CD14-positive monocyte (primary cell): ENCODE results near the gene PDE8B. TPM values are rescaled to one million over a fixed set of nuclear protein-coding genes. Genes with fewer than 3 reads are reported as not detected.

Experiments used
- DNase-seq, 3 donors: peaks; one replicate each; pipeline ENCODE4 v3.0.0-alpha.2; 2011 to 2022
- H2AFZ ChIP-seq: 2 replicates; pipeline ENCODE4 v1.6.0; 2012; ENCODE audit warnings: mild to moderate bottlenecking, low read depth, low read length, inconsistent platforms; ENCODE audit not compliant: insufficient read depth, poor library complexity, severe bottlenecking
- H3K27ac ChIP-seq, 2 donors: 1 replicate in 1 of 2; 2 replicates in 1 of 2; pipeline ENCODE4 v1.5.1; 2012 to 2013; ENCODE audit warnings: low read length in 2 of 2, control low read depth in 1 of 2, inconsistent platforms in 1 of 2, low read depth in 1 of 2, mild to moderate bottlenecking in 1 of 2
- H3K27me3 ChIP-seq, 2 donors: one replicate each; pipeline versions ENCODE4 v1.6.0 to v1.6.1; 2011 to 2013; ENCODE audit warnings: low read length in 2 of 2; ENCODE audit not compliant: control insufficient read depth in 2 of 2, insufficient read depth in 2 of 2
- H3K36me3 ChIP-seq, 2 donors: replicated peaks in 1 of 2; 1 replicate in 1 of 2; 2 replicates in 1 of 2; pipeline versions ENCODE4 v1.5.1 to v1.6.1; 2012 to 2013; ENCODE audit warnings: low read length in 2 of 2, control low read depth in 1 of 2, inconsistent platforms in 1 of 2, mild to moderate bottlenecking in 1 of 2; ENCODE audit not compliant: insufficient read depth in 2 of 2, control insufficient read depth in 1 of 2
- H3K4me1 ChIP-seq, 2 donors: 1 replicate in 1 of 2; 2 replicates in 1 of 2; pipeline versions ENCODE4 v1.5.1 to v1.6.1; 2012 to 2013; ENCODE audit warnings: low read length in 2 of 2, control low read depth in 1 of 2, inconsistent platforms in 1 of 2, mild to moderate bottlenecking in 1 of 2, moderate library complexity in 1 of 2; ENCODE audit not compliant: insufficient read depth in 2 of 2, control insufficient read depth in 1 of 2
- H3K4me2 ChIP-seq: replicated peaks from 2 replicates; pipeline ENCODE3; 2012; ENCODE audit warnings: low read length, moderate library complexity, mild to moderate bottlenecking; ENCODE audit not compliant: poor library complexity, severe bottlenecking; ENCODE audit errors: extremely low read depth
- H3K4me3 ChIP-seq, 3 experiments: fragments of 200-600 bp in 1 of 3; sonication (generic) in 1 of 3; replicated peaks in 1 of 3; 1 replicate in 2 of 3; 2 replicates in 1 of 3; pipeline ENCODE4 v1.5.1; 2011 to 2013; ENCODE audit warnings: low read length in 3 of 3, mild to moderate bottlenecking in 3 of 3, control low read depth in 2 of 3, low read depth in 2 of 3, inconsistent platforms in 1 of 3, moderate library complexity in 1 of 3
- H3K79me2 ChIP-seq: 2 replicates; pipeline ENCODE4 v1.6.0; 2012; ENCODE audit warnings: mild to moderate bottlenecking, control low read depth, inconsistent platforms, low read length, moderate library complexity; ENCODE audit not compliant: insufficient read depth
- H3K9ac ChIP-seq: 2 replicates; pipeline ENCODE4 v1.6.0; 2017; ENCODE audit warnings: low read length, mild to moderate bottlenecking; ENCODE audit not compliant: insufficient read depth, poor library complexity, severe bottlenecking
- H3K9me3 ChIP-seq, 2 donors: replicated peaks in 1 of 2; 1 replicate in 1 of 2; 2 replicates in 1 of 2; pipeline versions ENCODE4 v1.5.1 to v1.6.1; 2012 to 2013; ENCODE audit warnings: low read length in 2 of 2, control low read depth in 1 of 2; ENCODE audit not compliant: control insufficient read depth in 1 of 2, insufficient read depth in 1 of 2
- H4K20me1 ChIP-seq: 2 replicates; pipeline ENCODE4 v1.6.0; 2012; ENCODE audit warnings: mild to moderate bottlenecking, low read length, control low read depth, moderate library complexity; ENCODE audit not compliant: insufficient read depth
- H3K27ac Mint-ChIP-seq, 7 donors: one replicate each; pipeline ENCODE4 v1.8.0; 2020; ENCODE audit warnings: mild to moderate bottlenecking in 7 of 7, mixed read lengths in 7 of 7, moderate library complexity in 6 of 7, inconsistent platforms in 2 of 7
- H3K27me3 Mint-ChIP-seq, 3 donors: one replicate each; pipeline ENCODE4 v1.8.0; 2021 to 2022; ENCODE audit warnings: low read depth in 3 of 3, mild to moderate bottlenecking in 3 of 3, mixed read lengths in 3 of 3, moderate library complexity in 3 of 3, inconsistent platforms in 1 of 3
- H3K36me3 Mint-ChIP-seq, 2 donors: one replicate each; pipeline ENCODE4 v1.8.0; 2020; ENCODE audit warnings: mixed read lengths in 2 of 2, inconsistent platforms in 1 of 2, mild to moderate bottlenecking in 1 of 2
- H3K4me1 Mint-ChIP-seq: one replicate; pipeline ENCODE4 v1.8.0; 2020; ENCODE audit warnings: mild to moderate bottlenecking, mixed read lengths
- H3K4me3 Mint-ChIP-seq, 2 donors: one replicate each; pipeline ENCODE4 v1.8.0; 2020; ENCODE audit warnings: mild to moderate bottlenecking in 2 of 2, mixed read lengths in 2 of 2, moderate library complexity in 1 of 2
- H3K9me3 Mint-ChIP-seq, 7 donors: one replicate each; pipeline ENCODE4 v1.8.0; 2020 to 2022; ENCODE audit warnings: mixed read lengths in 7 of 7, mild to moderate bottlenecking in 6 of 7, moderate library complexity in 6 of 7, inconsistent platforms in 2 of 7
- CTCF ChIP-seq: fragments of 200-600 bp; IDR thresholded peaks from one replicate; pipeline ENCODE4 v1.8.0; 2022; ENCODE audit warnings: antibody characterized with exemption, mild to moderate bottlenecking
- WGBS: methylation state at CpG from one replicate; pipeline ENCODE4 v1.1.5; 2013; ENCODE audit warnings: missing lambda C conversion rate; ENCODE audit not compliant: insufficient coverage; 5-methylcytosine and 5-hydroxymethylcytosine counted together
- intact Hi-C, 2 donors: fragments of 100-400 bp; cut with micrococcal nuclease; formaldehyde crosslinking; loops; one replicate each; pipeline versions ENCODE4 v1.15.0 to v1.15.1; 2023
- polyA plus RNA-seq, 3 donors: library from polyadenylated mRNA; depleted of rRNA in 1 of 3; unstranded in 2 of 3; stranded (reverse) in 1 of 3; fragments of 300-500 nt in 2 of 3; fragments of >200 nt in 1 of 3; fragmentation: Illumina TruSeq in 2 of 3; gene quantifications; 1 replicate in 2 of 3; 2 replicates in 1 of 3; pipeline ENCODE4 v1.2.3, GENCODE V29; 2012 to 2021

Gene PDE8B
- polyA plus RNA-seq, 3 donors, result 0.11 to 0.61 (median 0.29) TPM

DNA sequence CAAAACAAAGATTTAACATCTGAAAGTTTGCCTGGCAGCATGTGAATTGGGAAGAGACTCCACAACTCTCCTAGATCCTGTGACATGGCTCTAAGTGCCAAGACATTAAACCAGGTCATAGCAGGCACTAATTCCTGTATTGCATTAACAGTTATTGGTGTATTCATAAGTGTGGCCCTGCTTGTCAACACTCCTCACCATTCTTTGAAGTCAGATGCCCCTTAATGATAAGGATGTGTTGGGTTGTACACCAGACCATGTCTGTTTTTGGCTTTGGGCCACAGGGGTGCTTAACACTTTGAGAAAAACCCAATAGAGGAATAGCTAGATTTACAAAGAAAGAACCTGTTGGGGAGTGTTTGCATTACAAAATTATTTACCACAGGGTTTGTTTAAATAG, 43.4 kb upstream of the PDE8B start:
- Mint-ChIP-seq H3K4me1 (peaks cover 3% of the 10 kb centered on the region), H3K9me3 (peaks cover 0 to 3% (median 0%) of the 10 kb centered on the region in 7 donors), H3K36me3 (no peaks in the 10 kb centered on the region), H3K27ac (no peak overlapping the region), H3K4me3 (no peak overlapping the region), H3K27me3 (peaks cover 0 to 10% (median 6%) of the 10 kb centered on the region in 3 donors)
- no peak for DNase-seq
- no peaks in the 10 kb centered on the region for H3K9me3 ChIP-seq
- no peak overlapping the region for H3K4me2 ChIP-seq
- no peak overlapping the region for H3K4me3 ChIP-seq
- H4K20me1 ChIP-seq, result no peaks in the 10 kb centered on the region
- intact Hi-C loops, result no loop called here
- H3K79me2 ChIP-seq, result no peaks in the 10 kb centered on the region
- no peaks in the 10 kb centered on the region for H3K27me3 ChIP-seq
- no peak overlapping the region for H3K27ac ChIP-seq
- no peak overlapping the region for H3K9ac ChIP-seq
- H3K36me3 ChIP-seq, result no peaks in the 10 kb centered on the region
- no peak overlapping the region for H2AFZ ChIP-seq
- no peaks in the 10 kb centered on the region for H3K4me1 ChIP-seq
- TF ChIP-seq CTCF, result no peak

DNA sequence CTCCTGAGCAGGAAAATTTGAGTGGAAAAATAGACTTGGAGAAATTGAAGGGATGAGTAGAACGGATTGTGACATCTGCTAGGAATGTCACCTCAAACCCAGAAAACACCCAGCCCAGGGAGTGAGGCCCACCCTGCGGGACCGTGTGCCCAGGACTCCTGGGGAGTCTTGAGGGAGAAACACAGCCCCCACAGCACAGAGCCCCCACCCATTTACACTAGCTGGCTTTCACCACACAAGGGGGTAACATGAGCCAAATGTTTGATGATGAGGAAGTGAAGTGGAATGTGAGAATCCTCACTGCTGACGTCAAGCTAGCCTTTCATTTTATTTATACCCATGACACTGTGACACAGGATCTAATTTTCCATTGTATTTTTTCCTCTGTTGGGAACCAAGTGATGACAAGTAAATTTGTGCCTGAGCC, 42.8 kb upstream of the PDE8B start:
- H3K4me1 Mint-ChIP-seq, result peaks cover 3% of the 10 kb centered on the region
- DNase-seq, result no peak
- Histone ChIP-seq H3K9ac (no peak overlapping the region), H3K27me3 (no peaks in the 10 kb centered on the region), H2AFZ (no peak overlapping the region), H3K79me2 (no peaks in the 10 kb centered on the region), H3K4me3 (no peak overlapping the region), H4K20me1 (no peaks in the 10 kb centered on the region), H3K9me3 (no peaks in the 10 kb centered on the region), H3K4me2 (no peak overlapping the region), H3K27ac (no peak overlapping the region), H3K4me1 (no peaks in the 10 kb centered on the region), H3K36me3 (no peaks in the 10 kb centered on the region)
- no peaks in the 10 kb centered on the region for H3K36me3 Mint-ChIP-seq
- no peak overlapping the region for H3K27ac Mint-ChIP-seq
- TF ChIP-seq CTCF, result no peak
- no CpG with 5 or more reads among the region's 4 CpGs for WGBS
- intact Hi-C loops, result no loop called here
- peaks cover 0 to 10% (median 8%) of the 10 kb centered on the region in 3 donors for H3K27me3 Mint-ChIP-seq
- peaks cover 0 to 3% (median 0%) of the 10 kb centered on the region in 7 donors for H3K9me3 Mint-ChIP-seq
- H3K4me3 Mint-ChIP-seq, result no peak overlapping the region
